GM12878 (cell line): ENCODE measurements around the gene WNK2. TPM values are rescaled to one million over a fixed set of nuclear protein-coding genes. Genes with fewer than 3 reads are reported as not detected.

Experiments used
- ATAC-seq: fragments of 200-7000 bp; cut with Tn5 transposase; 3 replicates; pipeline ENCODE4 v1.9.1; 2020; ENCODE audit warnings: mild to moderate bottlenecking, moderate library complexity
- BruUV-seq: library from RNA; stranded (reverse); fragments of 400-500 nt; replicated peaks from 2 replicates; lab custom pipeline; 2021; lab: Mats Ljungman, UMichigan
- CTCF ChIA-PET: fragments of 300-600 bp; sonication (Branson Sonifier 250); formaldehyde crosslinking; extraction: SDS; loops from one replicate; lab custom pipeline; 2021; ENCODE audit warnings: inconsistent platforms; lab: Yijun Ruan, JAX
- POLR2A ChIA-PET: fragments of 350-600 bp; formaldehyde crosslinking; extraction: SDS; loops from one replicate; lab custom pipeline; 2021; ENCODE audit warnings: inconsistent platforms; lab: Charles Lee
- RAD21 ChIA-PET: fragments of 300-600 bp; sonication (Branson Sonifier 250); formaldehyde crosslinking; loops from one replicate; lab custom pipeline; 2023; ENCODE audit warnings: antibody characterized with exemption; ENCODE audit not compliant: unreplicated experiment; lab: Charles Lee
- SMC1A ChIA-PET: fragments of 300-600 bp; sonication (Branson Sonifier 250); formaldehyde crosslinking; loops from one replicate; lab custom pipeline; 2023; ENCODE audit not compliant: unreplicated experiment, uncharacterized antibody; lab: Charles Lee
- DNase-seq: peaks from one replicate; pipeline ENCODE4 v3.0.0-alpha.2; 2011; ENCODE audit warnings: low read depth, low spot score
- FAIRE-seq: peaks from 3 replicates; lab custom pipeline; 2011; peaks lifted over from hg19 to GRCh38; lab: Jason Lieb, UNC
- H2AFZ ChIP-seq: 2 replicates; pipeline ENCODE4 v1.6.0; 2011; ENCODE audit warnings: low read depth, low read length, control low read depth; ENCODE audit not compliant: control insufficient read depth
- H3K27ac ChIP-seq: 2 replicates; pipeline ENCODE4 v1.5.1; 2011; ENCODE audit warnings: control low read depth; ENCODE audit not compliant: control insufficient read depth, insufficient read depth
- H3K27me3 ChIP-seq, 2 experiments: replicated peaks in 1 of 2; 2 replicates each; pipeline versions ENCODE4 v1.6.0 to v1.6.1; 2011; ENCODE audit warnings: low read length in 1 of 2; ENCODE audit not compliant: control insufficient read depth in 2 of 2, insufficient read depth in 2 of 2
- H3K36me3 ChIP-seq, 2 experiments: 2 replicates each; pipeline ENCODE4 v1.5.1; 2011; ENCODE audit warnings: low read length in 1 of 2; ENCODE audit not compliant: control insufficient read depth in 2 of 2, insufficient read depth in 2 of 2
- H3K4me1 ChIP-seq: 2 replicates; pipeline ENCODE4 v1.6.1; 2011; ENCODE audit warnings: mild to moderate bottlenecking, low read length, moderate library complexity, mixed read lengths; ENCODE audit not compliant: control insufficient read depth, insufficient read depth
- H3K4me2 ChIP-seq: 2 replicates; pipeline ENCODE4 v1.6.0; 2011; ENCODE audit warnings: control low read depth; ENCODE audit not compliant: control insufficient read depth, insufficient read depth
- H3K4me3 ChIP-seq: fragments of 200-600 bp; sonication (generic); 2 replicates; pipeline ENCODE4 v1.5.1; 2016
- H3K79me2 ChIP-seq: 2 replicates; pipeline ENCODE4 v1.6.0; 2011; ENCODE audit warnings: low read length; ENCODE audit not compliant: control insufficient read depth, insufficient read depth
- H3K9ac ChIP-seq: 2 replicates; pipeline ENCODE4 v1.8.0; 2011; ENCODE audit warnings: low read length, control low read depth, mixed read lengths; ENCODE audit not compliant: control insufficient read depth, insufficient read depth
- H3K9me3 ChIP-seq: replicated peaks from 3 replicates; pipeline ENCODE4 v1.5.1; 2011; ENCODE audit warnings: mild to moderate bottlenecking, low read length; ENCODE audit not compliant: control insufficient read depth, insufficient read depth
- H4K20me1 ChIP-seq: 2 replicates; pipeline ENCODE4 v1.6.0; 2011; ENCODE audit not compliant: control insufficient read depth, insufficient read depth
- BRCA1 ChIP-seq: IDR thresholded peaks from 2 replicates; pipeline ENCODE4 v1.6.1; 2011; ENCODE audit warnings: low read depth, low read length, improper control_type of control experiment
- IRF3 ChIP-seq: fragments of 450-650 bp; IDR thresholded peaks from 2 replicates; pipeline ENCODE4 v1.6.1; 2014; ENCODE audit warnings: mild to moderate bottlenecking
- NR2F1 ChIP-seq: fragments of 450-650 bp; conservative IDR thresholded peaks from 2 replicates; pipeline ENCODE4 v1.6.1; 2017; ENCODE audit warnings: mild to moderate bottlenecking
- POLR2AphosphoS5 ChIP-seq: IDR thresholded peaks from 2 replicates; pipeline ENCODE4 v1.6.1; 2011; ENCODE audit warnings: mild to moderate bottlenecking, low read length, inconsistent platforms
- RFX5 ChIP-seq: IDR thresholded peaks from 2 replicates; pipeline ENCODE4 v1.6.1; 2011; ENCODE audit warnings: low read depth, low read length, improper control_type of control experiment
- STAT3 ChIP-seq: IDR thresholded peaks from 2 replicates; pipeline ENCODE4 v1.6.1; 2011; ENCODE audit warnings: low read depth, low read length, improper control_type of control experiment
- WGBS: methylation state at CpG from one replicate; pipeline ENCODE4 v1.1.6; 2016; ENCODE audit warnings: low lambda C conversion rate; ENCODE audit not compliant: insufficient replicate concordance, insufficient coverage; ENCODE audit errors: missing lambda C conversion rate; 5-methylcytosine and 5-hydroxymethylcytosine counted together
- in situ Hi-C: fragments of 300-500 bp; cut with MboI; formaldehyde crosslinking; loops from 9 replicates; pipeline ENCODE4 v1.14.3; 2018; ENCODE audit warnings: mixed read lengths
- intact Hi-C: fragments of 100-400 bp; cut with micrococcal nuclease; formaldehyde crosslinking; loops from one replicate; pipeline ENCODE4 v1.14.2; 2022; ENCODE audit not compliant: unreplicated experiment
- polyA plus RNA-seq, 11 experiments: library from polyadenylated mRNA; depleted of rRNA in 4 of 11; unstranded in 6 of 11; stranded (reverse) in 5 of 11; fragments of >200 nt; fragmentation: Nextera tagmentation in 4 of 11; fragmentation: Illumina TruSeq in 1 of 11; extraction: Ambion mirVana in 4 of 11; extraction: Trizol in 1 of 11; gene quantifications; 1 replicate in 1 of 11; 2 replicates in 10 of 11; pipeline versions ENCODE4 v1.2.1 to v1.2.3, GENCODE V29; 2011 to 2016; ENCODE audit warnings: inconsistent platforms in 2 of 11, missing spikeins in 2 of 11, low read depth in 1 of 11
- total RNA-seq, 4 experiments: library from RNA; depleted of rRNA in 3 of 4; stranded (reverse); fragments of >200 nt in 3 of 4; fragmentation: Illumina TruSeq in 1 of 4; extraction: Trizol in 1 of 4; gene quantifications; 2 replicates each; pipeline versions ENCODE4 v1.2.1 to v1.2.3, GENCODE V29; 2013 to 2021
- TF ChIP-seq, protein P1 (sequence below): fragments of 450-650 bp; IDR thresholded peaks from 2 replicates; pipeline ENCODE4 v1.6.1; 2016; ENCODE audit warnings: mild to moderate bottlenecking

WNK2 gene
- total and polyA plus RNA-seq, 10 of the 15 experiments (the other 5 are each of a cell fraction or from before 2014, with no cell fraction given): 0.15 TPM; not detected in 9

- TF ChIP-seq IRF3: no peak
- TF ChIP-seq BRCA1: no peak
- TF ChIP-seq STAT3: no peak
- no peak for TF ChIP-seq NR2F1
- TF ChIP-seq, all 136 proteins: peak for 0
Observed at GRCh38 chr9:93149361-93149760, 34.6 kb upstream of the WNK2 start (continued).

- WGBS: 43% methylated on average over 8 of the region's 10 CpGs
- Histone ChIP-seq H4K20me1 (no peaks in the 10 kb centered on the region), H3K9ac (no peak overlapping the region), H3K36me3 (no peaks in the 10 kb centered on the region), H3K9me3 (peaks cover 13% of the 10 kb centered on the region), H3K79me2 (no peaks in the 10 kb centered on the region)
- TF ChIP-seq, protein P1, sequence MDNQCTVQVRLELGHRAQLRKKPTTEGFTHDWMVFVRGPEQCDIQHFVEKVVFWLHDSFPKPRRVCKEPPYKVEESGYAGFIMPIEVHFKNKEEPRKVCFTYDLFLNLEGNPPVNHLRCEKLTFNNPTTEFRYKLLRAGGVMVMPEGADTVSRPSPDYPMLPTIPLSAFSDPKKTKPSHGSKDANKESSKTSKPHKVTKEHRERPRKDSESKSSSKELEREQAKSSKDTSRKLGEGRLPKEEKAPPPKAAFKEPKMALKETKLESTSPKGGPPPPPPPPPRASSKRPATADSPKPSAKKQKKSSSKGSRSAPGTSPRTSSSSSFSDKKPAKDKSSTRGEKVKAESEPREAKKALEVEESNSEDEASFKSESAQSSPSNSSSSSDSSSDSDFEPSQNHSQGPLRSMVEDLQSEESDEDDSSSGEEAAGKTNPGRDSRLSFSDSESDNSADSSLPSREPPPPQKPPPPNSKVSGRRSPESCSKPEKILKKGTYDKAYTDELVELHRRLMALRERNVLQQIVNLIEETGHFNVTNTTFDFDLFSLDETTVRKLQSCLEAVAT: no peak
- TF ChIP-seq RFX5 (no peak), POLR2AphosphoS5 (no peak)
- TF ChIP-seq, all 136 proteins: peak for 0
- no peak for ATAC-seq
- RAD21 ChIA-PET: interaction anchor here (1.2 to 1.5 kb wide), 2 partner anchors 42 to 44 kb away, joined by 3 to 4 read pairs; no protein-coding TSS in a partner anchor
- H3K27ac ChIP-seq: no peak overlapping the region
- CTCF ChIA-PET: interaction anchor here (0.6 to 1.3 kb wide), 2 partner anchors 41 to 278 kb away, joined by 3 to 4 read pairs; no protein-coding TSS in a partner anchor
- no peak overlapping the region for H3K4me2 ChIP-seq
- no TSS peak for BruUV-seq
- SMC1A ChIA-PET: no interaction called here
- POLR2A ChIA-PET: no interaction called here
- DNase-seq: no peak
- no peak overlapping the region for H3K4me3 ChIP-seq
- peaks cover 2% of the 10 kb centered on the region for H3K4me1 ChIP-seq
- H3K27me3 ChIP-seq: no peaks in the 10 kb centered on the region
- H2AFZ ChIP-seq: no peak overlapping the region
- no peak for FAIRE-seq
- in situ Hi-C loops: no loop called here
- intact Hi-C loops: no loop called here
Observed at GRCh38 chr9:93151097-93151784, 32.7 kb upstream of the WNK2 start.
